ENCODE data around the gene FIP1L1. TPM values are rescaled to one million over a fixed set of nuclear protein-coding genes. Genes with fewer than 3 reads are reported as not detected.

The FIP1L1 gene
- total and polyA plus RNA-seq, 2 of the 4 experiments (the other 2 are of a cell fraction): 31.1 to 37.5 TPM

GRCh38 chr4:53346920-53347852 is 30.3 kb upstream of the FIP1L1 start:
- ATAC-seq (ENCODE audit: low read depth) (peak; percentile 88), DNase-seq (peak; percentile 61)
- Histone ChIP-seq H4K5ac (ENCODE audit: low read depth, low read length) (no peak overlapping the region), H2BK5ac (ENCODE audit: low read depth, low read length, poor library complexity, severe bottlenecking) (peak overlapping the region; percentile 31), H3K14ac (replicated peaks; ENCODE audit: low read depth, low read length) (peak overlapping the region; percentile 82), H3K9me1 (ENCODE audit: insufficient read depth, low read length) (peaks cover 8% of the 10 kb centered on the region), H3K4me1 (ENCODE audit: control insufficient read depth, insufficient read depth, low read length) (peaks cover 6% of the 10 kb centered on the region), H3K27me3 (ENCODE audit: control insufficient read depth, insufficient read depth, low read length) (no peaks in the 10 kb centered on the region), H4K91ac (ENCODE audit: insufficient read depth, low read depth, low read length) (no peak overlapping the region), H2AK5ac (ENCODE audit: low read depth, low read length) (0 out of 2 replicates have a peak overlapping the region, but pooled peaks have one; percentile 58), H3K4ac (ENCODE audit: low read depth, low read length) (peak overlapping the region; percentile 61), H3K9me3 (ENCODE audit: control insufficient read depth, insufficient read depth, low read length) (no peaks in the 10 kb centered on the region), H2AFZ (replicated peaks; ENCODE audit: low read length, poor library complexity) (no peak overlapping the region), H3K27ac (ENCODE audit: insufficient read depth, low read length) (peak overlapping the region; percentile 0; the same call in 1 of the 2 replicates), H2BK120ac (ENCODE audit: low read depth, low read length) (peak overlapping the region; percentile 82), H2BK20ac (ENCODE audit: low read depth, low read length) (peak overlapping the region; percentile 43; the same call in 1 of the 2 replicates), H3K4me3 (ENCODE audit: insufficient read depth, low read depth, low read length) (no peak overlapping the region), H2AK9ac (replicated peaks; ENCODE audit: low read depth, low read length, poor library complexity) (peak overlapping the region; percentile 70), H3K56ac (ENCODE audit: extremely low read depth, insufficient read depth, low read length) (0 out of 2 replicates have a peak overlapping the region, but pooled peaks have one; percentile 20), H3K4me2 (ENCODE audit: low read depth, low read length) (peak overlapping the region; percentile 34), H3K18ac (ENCODE audit: low read depth, low read length) (peak overlapping the region; percentile 18; the same call in 1 of the 2 replicates), H4K20me1 (ENCODE audit: insufficient read depth, low read length) (peaks cover 5% of the 10 kb centered on the region; the same call in 1 of the 2 replicates), H3K36me3 (ENCODE audit: control insufficient read depth, insufficient read depth, low read length) (no peaks in the 10 kb centered on the region), H4K8ac (ENCODE audit: low read depth in 2 of 2, low read length in 2 of 2) (peak overlapping the region in 1 of 2 experiments; percentile 11; a peak in 1 of 4 replicates), H3K23ac (ENCODE audit: low read depth, low read length) (peak overlapping the region; percentile 71), H3K9ac (ENCODE audit: low read depth, low read length) (no peak overlapping the region; the same call in 1 of the 2 replicates), H3K79me1 (ENCODE audit: low read depth in 1 of 2, low read length in 2 of 2) (peaks cover 0 to 13% of the 10 kb centered on the region in 2 experiments; a peak in 3 of 4 replicates), H2BK15ac (ENCODE audit: low read depth, low read length) (no peak overlapping the region; the same call in 2 of the 3 replicates)
- no TSS peak for BruUV-seq (replicated peaks)
- intact Hi-C loops (cut with micrococcal nuclease): no loop called here
- WGBS, 2 experiments (ENCODE audit: extremely low coverage in 2 of 2, insufficient read length in 1 of 2): 0% methylated on average over 1 of the region's 5 CpGs; no CpG with 5 or more reads in 1 of the 2 experiments
- dilution Hi-C loops (cut with HindIII; ENCODE audit: low sequenced_read_pairs, unreplicated experiment): no loop called here
- in situ Hi-C loops (cut with MboI; ENCODE audit: low sequenced_read_pairs): no loop called here
- CTCF ChIA-PET: interaction anchor here (0.6 to 1.2 kb wide), 4 partner anchors 10 to 332 kb away, joined by 3 to 5 read pairs (median 3); no protein-coding TSS in a partner anchor
- TF ChIP-seq NFE2L2 (IDR thresholded peaks at IDR 0.05; ENCODE audit: low read depth, low read length): no peak
- no peak for TF ChIP-seq FOS (IDR thresholded peaks at IDR 0.05; ENCODE audit: low read depth, low read length)
- TF ChIP-seq CHD1 (IDR thresholded peaks at IDR 0.05; ENCODE audit: low read depth, low read length): no peak
- TF ChIP-seq SMC3 (IDR thresholded peaks at IDR 0.05; ENCODE audit: low read depth, low read length): no peak
- 0 out of 2 replicates have a peak, but pooled peaks have one; percentile 7 for TF ChIP-seq RAD21 (IDR thresholded peaks at IDR 0.05; ENCODE audit: low read length)
- TF ChIP-seq RFX5 (IDR thresholded peaks at IDR 0.05; ENCODE audit: low read depth, low read length): no peak
- no peak for TF ChIP-seq ELK1 (IDR thresholded peaks at IDR 0.05; ENCODE audit: borderline replicate concordance, low read depth, low read length)
- POLR2A ChIA-PET (ENCODE audit: unreplicated experiment): no interaction called here
